ENCODE measurements around the gene KL. TPM values are rescaled to one million over a fixed set of nuclear protein-coding genes. Genes with fewer than 3 reads are reported as not detected.
A peak's percentile ranks its signal among the peaks of the same experiment; 100 is the strongest.

The KL gene
- total and polyA plus RNA-seq, 4 donors: 1.4 to 24.5 (median 5.7) TPM

DNA sequence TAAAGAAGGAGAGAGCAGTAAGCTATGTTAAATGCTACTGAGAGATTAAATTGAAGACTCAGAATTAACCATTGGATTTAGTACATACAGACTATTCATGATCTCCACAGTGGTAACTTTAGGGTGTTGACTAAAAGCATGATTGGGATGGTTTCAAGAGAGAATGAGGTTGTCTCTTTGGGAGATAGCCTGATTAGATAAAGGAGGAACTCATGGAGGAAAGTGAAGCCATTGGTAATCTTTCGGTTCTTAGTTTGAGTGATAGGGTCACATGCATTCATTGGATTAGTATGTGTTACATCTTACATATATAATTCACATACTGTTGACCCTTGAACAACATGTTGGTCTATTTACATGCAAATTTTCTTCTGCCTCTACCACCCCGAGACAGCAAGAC lies 18.8 kb upstream of the KL start:
- WGBS, 2 donors: 97 to 98% methylated on average over 2 of the region's 2 CpGs
- H3K4me3 ChIP-seq: no peak overlapping the region
- no peak for TF ChIP-seq CTCF (IDR thresholded peaks at IDR 0.05; ENCODE audit: control extremely low read depth, extremely low read depth)

DNA sequence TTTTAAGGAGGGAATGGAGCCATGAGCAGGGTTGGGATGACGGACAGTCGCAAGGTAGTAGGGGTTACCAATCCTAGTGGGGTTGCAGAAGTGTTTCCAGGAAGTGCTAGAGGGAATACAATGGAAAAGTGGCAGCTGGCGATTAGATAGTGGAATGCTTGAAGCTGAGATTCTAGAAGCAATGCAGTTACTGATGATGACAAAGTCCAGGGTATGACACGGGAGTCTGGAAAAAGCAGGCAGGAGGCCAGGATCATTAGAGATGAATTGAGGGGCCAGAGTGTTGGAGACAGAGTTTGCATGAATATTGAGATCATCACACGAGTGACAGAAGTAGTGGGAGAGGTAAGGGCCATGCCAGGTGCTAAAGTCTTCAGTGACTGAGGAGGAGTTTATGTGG lies 17.3 kb upstream of the KL start:
- Histone ChIP-seq H3K36me3 (ENCODE audit: control insufficient read depth in 4 of 4, insufficient read depth in 4 of 4, low read length in 4 of 4) (no peaks in the 10 kb centered on the region), H3K27ac (ENCODE audit: low read depth in 1 of 2, low read length in 1 of 2) (no peak overlapping the region), H3K4me3 (no peak overlapping the region), H3K9me3 (ENCODE audit: control insufficient read depth in 4 of 4, insufficient read depth in 3 of 4, low read length in 3 of 4) (no peaks in the 10 kb centered on the region), H3K4me1 (ENCODE audit: control insufficient read depth in 5 of 5, insufficient read depth in 5 of 5, low read length in 5 of 5) (no peaks in the 10 kb centered on the region), H3K9ac (ENCODE audit: insufficient read depth in 1 of 2, low read length in 2 of 2) (no peak overlapping the region), H3K27me3 (ENCODE audit: control insufficient read depth in 3 of 3, insufficient read depth in 3 of 3, low read length in 2 of 3) (no peaks in the 10 kb centered on the region)
- WGBS, 2 donors: 94 to 96% methylated on average over 5 of the region's 5 CpGs
- DNase-seq: no peak
- no peak for ATAC-seq (ENCODE audit: insufficient read depth, low FRiP score)
- no peak for TF ChIP-seq CTCF (IDR thresholded peaks at IDR 0.05; ENCODE audit: control extremely low read depth, extremely low read depth)

More for the DNA sequence above, 18.8 kb upstream of the KL start:
- Histone ChIP-seq H3K27ac (ENCODE audit: low read depth in 1 of 2, low read length in 1 of 2) (no peak overlapping the region), H3K36me3 (ENCODE audit: control insufficient read depth in 4 of 4, insufficient read depth in 4 of 4, low read length in 4 of 4) (no peaks in the 10 kb centered on the region), H3K9ac (ENCODE audit: insufficient read depth in 1 of 2, low read length in 2 of 2) (no peak overlapping the region), H3K27me3 (ENCODE audit: control insufficient read depth in 3 of 3, insufficient read depth in 3 of 3, low read length in 2 of 3) (no peaks in the 10 kb centered on the region), H3K9me3 (ENCODE audit: control insufficient read depth in 4 of 4, insufficient read depth in 3 of 4, low read length in 3 of 4) (no peaks in the 10 kb centered on the region), H3K4me1 (ENCODE audit: control insufficient read depth in 5 of 5, insufficient read depth in 5 of 5, low read length in 5 of 5) (no peaks in the 10 kb centered on the region)
- DNase-seq (no peak), ATAC-seq (ENCODE audit: insufficient read depth, low FRiP score) (no peak)

DNA sequence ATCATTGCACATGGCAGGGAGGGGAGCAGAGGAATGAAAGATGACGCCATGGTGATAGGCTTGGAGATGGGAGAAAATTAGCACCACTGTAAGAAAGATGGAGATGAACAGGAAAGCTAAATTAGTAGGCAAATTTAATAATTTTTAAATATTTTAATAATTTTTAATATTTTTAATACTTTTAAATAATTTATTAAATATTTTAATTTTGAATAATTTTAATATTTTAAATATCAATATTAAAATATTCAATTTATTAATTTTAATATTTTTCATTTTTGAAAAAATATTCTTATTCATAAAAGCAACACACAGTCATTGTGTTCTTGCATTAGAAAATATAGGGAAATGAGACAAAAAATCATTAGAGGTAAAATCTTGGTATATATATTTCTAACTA lies 15.9 kb upstream of the KL start:
- H3K4me3 ChIP-seq: no peak overlapping the region
- WGBS, 2 donors: 100% methylated on average over 1 of the region's 1 CpG
- no peak overlapping the region for H3K27ac ChIP-seq (ENCODE audit: low read depth in 1 of 2, low read length in 1 of 2)
- no peaks in the 10 kb centered on the region for H3K36me3 ChIP-seq (ENCODE audit: control insufficient read depth in 4 of 4, insufficient read depth in 4 of 4, low read length in 4 of 4)
- no peaks in the 10 kb centered on the region for H3K9me3 ChIP-seq (ENCODE audit: control insufficient read depth in 4 of 4, insufficient read depth in 3 of 4, low read length in 3 of 4)
- no peak overlapping the region for H3K9ac ChIP-seq (ENCODE audit: insufficient read depth in 1 of 2, low read length in 2 of 2)
- ATAC-seq (ENCODE audit: insufficient read depth, low FRiP score): no peak
- H3K27me3 ChIP-seq (ENCODE audit: control insufficient read depth in 3 of 3, insufficient read depth in 3 of 3, low read length in 2 of 3): no peaks in the 10 kb centered on the region
- H3K4me1 ChIP-seq (ENCODE audit: control insufficient read depth in 5 of 5, insufficient read depth in 5 of 5, low read length in 5 of 5): peaks cover 0 to 4% (median 0%) of the 10 kb centered on the region in 5 donors
- TF ChIP-seq CTCF (IDR thresholded peaks at IDR 0.05; ENCODE audit: control extremely low read depth, extremely low read depth): no peak
- DNase-seq: no peak

DNA sequence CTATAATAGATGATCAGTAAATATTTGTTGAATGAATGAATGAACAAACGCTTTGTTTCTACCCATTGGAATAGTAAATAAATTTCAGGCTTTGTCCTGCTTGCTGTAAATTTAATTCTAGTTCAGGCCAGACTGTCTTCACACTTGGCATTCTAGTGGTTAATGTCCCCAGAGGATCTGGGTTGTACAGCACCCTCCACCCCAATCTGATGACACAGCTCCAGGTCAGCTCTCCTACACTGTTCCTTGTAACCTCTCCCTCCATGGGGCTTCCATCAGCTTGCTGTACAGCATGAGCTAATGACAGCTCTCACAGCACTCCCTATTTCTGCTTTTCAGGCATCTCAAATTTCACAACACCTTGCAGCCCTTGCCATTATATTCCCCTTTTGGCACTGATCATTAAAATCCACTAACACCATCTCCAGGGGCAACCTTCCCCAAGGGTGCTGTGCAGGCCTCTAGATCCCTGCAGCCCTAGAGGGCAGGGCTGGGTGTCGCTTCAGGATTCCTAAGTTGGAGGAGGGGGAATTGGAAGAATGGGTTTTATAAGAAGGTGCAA lies 12.7 kb upstream of the KL start:
- no peak for TF ChIP-seq CTCF (IDR thresholded peaks at IDR 0.05; ENCODE audit: control extremely low read depth, extremely low read depth)
- Histone ChIP-seq H3K4me3 (no peak overlapping the region), H3K9ac (ENCODE audit: insufficient read depth in 1 of 2, low read length in 2 of 2) (no peak overlapping the region), H3K27me3 (ENCODE audit: control insufficient read depth in 3 of 3, insufficient read depth in 3 of 3, low read length in 2 of 3) (no peaks in the 10 kb centered on the region), H3K27ac (ENCODE audit: low read depth in 1 of 2, low read length in 1 of 2) (peak overlapping the region in 1 of 2 donors; percentile 50), H3K9me3 (ENCODE audit: control insufficient read depth in 4 of 4, insufficient read depth in 3 of 4, low read length in 3 of 4) (peaks cover 2 to 10% (median 4%) of the 10 kb centered on the region in 4 donors), H3K36me3 (ENCODE audit: control insufficient read depth in 4 of 4, insufficient read depth in 4 of 4, low read length in 4 of 4) (no peaks in the 10 kb centered on the region), H3K4me1 (ENCODE audit: control insufficient read depth in 5 of 5, insufficient read depth in 5 of 5, low read length in 5 of 5) (peaks cover 0 to 4% (median 0%) of the 10 kb centered on the region in 5 donors)
- ATAC-seq (ENCODE audit: insufficient read depth, low FRiP score) (no peak), DNase-seq (no peak)
- 90 to 93% methylated on average over 2 of the region's 2 CpGs for WGBS, 2 donors
